T1000 (cell line): ENCODE measurements around the gene JPT2.
"Not testable (repeated sequence)": the region's sequence is repeated elsewhere in the genome, so short reads cannot be mapped to it uniquely, and the experiment has no call there.

Source experiments
- DNase-seq: peaks from one replicate; lab custom pipeline; 2025; ENCODE audit warnings: mixed read lengths; lab: John Stamatoyannopoulos, UW

JPT2 gene

DNA sequence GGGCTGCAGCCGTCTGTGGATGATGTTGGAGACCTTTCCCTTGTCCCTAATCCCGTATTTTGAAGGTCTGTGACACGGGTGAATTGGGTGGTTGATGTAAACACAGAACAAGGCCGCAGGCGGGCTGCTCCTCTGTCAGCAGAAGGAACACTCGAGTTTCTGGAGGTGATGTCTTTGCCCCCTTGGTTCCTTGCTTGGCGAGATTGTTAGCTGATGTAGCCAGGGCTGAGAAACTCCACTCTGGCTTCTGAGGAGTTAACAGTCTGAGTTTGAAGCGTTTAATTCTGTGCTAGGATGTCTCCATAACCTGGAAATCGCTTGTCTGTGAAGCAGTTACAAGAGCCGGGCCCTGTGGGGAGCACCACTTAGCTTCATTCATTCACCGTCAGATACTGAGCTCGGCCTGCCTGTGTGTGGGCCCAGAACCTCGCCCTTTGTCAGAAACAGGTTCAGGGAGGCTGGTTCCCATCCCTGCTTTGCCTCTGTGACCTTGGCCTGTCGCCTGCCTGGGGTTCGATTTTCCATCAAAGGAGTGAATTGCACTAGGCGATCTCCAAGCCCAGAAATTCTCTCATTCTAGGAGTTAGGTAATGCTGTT lies 29.2 kb downstream of the JPT2 start:
- DNase-seq, result no peak

DNA sequence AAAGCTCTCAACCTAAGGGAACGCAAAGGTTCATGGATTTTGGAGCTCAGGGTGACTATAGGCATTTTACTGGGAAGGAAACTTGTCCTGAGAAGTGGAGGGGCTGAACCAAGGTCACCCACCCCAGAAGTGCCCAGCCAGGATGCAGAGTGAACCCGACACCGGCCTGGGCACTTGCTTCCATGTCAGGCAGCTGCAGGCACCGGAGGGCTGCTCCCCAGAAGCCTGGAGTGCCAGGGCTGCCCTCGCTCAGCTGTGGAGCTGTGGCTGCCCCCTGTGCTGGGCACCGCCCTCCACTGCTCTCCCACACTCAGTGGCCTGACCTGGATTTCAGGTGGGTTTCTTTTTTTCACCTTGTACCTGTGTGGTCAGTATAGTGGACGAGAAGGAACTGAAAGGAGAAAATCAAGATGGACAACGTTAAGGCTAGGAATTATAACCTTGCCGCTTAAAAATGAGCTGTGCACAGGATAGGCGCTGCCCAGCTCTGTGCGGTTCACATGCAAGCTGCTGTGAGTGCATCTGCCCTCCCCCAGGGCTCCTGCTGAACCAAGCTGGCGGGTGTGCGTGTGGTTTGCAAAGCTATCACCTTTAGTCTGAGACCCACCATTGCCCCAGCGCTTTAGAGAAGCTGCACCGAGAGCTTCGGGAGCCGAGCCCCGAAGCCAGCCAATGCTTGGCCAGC lies 30.1 kb downstream of the JPT2 start:
- DNase-seq, result no peak

DNA sequence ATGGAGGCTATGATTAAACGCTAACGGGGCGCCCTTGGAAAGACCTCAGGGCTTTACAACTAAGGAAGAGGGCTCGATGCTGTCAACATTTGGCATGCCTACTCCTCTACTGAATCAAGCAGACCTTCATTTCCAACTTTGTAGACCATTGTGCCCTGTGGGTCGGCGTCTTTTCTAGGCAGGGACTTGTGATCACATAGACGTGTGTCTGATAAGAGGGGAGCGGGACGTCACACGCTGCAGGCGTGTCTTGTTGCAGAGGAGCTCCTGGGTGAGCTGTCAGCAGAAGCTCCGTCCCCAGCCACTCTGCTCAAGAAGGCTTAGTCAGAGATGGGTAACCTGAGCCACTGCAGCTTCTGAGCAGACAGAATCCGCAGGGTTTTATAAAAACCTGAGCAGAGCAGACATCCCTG lies 30.7 kb downstream of the JPT2 start:
- DNase-seq, result peak; percentile 49

DNA sequence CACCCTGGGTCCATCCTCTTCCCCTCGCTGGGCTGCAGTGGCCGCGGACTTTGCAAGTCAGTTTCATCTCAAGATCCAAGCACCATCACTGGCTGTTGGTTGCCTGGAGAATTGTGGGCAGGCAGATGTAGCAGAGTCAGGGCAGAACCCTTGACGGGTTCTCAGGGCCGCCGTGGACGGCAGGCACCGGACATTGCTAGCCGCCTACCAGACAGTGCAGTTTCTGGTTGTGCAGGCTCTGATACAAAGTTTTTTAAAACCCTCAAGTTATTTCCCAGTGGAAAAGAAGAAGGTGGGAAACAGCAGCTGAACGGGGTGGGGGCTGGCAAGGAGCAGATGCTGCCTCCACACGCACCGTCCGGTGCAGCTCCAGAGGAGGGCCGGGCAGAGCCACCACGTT lies 31.3 kb downstream of the JPT2 start:
- DNase-seq, result no peak

DNA sequence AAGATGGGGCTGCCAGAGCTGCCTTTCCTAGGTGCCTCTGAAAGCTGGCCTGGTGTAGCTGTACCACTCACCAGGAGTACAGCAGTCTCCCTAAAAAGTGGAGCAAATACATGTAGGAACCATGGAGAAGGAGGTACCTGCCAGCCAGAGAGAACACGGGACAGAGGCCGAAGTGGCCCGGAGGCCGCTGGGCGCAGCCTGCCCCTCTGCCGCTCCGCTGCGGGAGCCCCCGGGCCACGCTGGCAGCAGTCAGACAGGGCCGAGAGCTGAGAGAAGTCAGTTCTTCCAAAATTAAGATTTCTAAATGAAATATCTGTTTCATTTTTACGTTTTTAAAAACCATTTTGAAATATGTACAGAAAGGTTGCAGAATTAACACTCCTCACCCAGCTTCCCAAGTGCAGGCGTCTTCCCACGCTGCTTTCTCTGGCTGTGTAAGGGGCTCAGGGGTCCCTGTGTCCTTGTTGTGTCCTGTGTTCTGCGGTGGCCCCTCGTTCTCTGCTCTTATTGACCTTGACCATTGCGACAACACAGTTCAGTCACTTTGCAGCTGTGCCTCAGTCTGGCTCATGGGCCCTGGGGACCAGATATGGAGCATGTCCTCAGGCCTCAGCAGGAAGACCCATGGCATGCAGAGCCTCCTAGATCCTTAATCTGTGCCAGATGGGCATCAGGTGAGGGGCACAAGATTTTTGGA lies 32.9 kb downstream of the JPT2 start:
- no peak for DNase-seq

DNA sequence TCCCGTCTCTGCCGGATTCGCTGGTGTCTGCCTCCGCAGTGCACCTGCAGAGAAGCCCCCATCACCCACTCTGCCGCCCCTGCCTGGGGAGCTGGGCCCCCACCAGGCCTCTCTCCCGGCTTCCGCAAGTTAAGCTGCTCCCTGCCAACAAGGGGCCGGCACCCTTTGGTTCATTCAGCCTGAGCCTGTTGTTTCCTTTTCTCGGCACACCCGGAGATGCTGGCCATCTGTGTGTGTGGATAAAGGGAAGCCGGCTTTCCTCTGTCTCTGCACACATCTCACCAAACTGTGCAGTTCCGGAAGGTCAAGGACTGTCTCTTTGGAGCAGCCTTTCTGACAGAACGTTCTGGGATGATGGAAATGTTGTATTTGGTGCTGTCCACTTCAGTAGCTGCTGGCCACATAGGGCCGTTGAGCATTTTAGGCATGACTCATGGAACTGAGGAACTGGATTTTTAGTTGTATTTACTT lies 34.7 kb downstream of the JPT2 start:
- no peak for DNase-seq

DNA sequence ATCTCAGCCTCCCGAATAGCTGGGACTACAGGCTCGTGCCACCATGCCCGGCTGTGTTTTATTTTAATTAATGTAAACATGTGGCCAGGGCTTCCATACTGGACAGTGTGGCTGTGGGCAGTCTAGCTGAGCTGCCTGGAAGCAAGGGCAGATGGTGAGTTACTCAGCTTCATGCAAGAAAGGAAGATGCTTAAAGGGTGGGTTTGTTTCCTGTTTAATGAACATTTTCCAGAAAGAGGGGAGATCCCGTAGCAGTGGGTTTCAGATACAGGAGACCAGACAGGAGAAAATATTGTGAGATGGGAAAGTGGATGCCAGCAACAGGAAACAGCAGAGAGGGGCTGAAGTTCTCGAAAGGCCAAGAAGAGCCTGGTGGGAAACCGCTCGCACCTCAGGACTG lies 35.3 kb downstream of the JPT2 start:
- DNase-seq, result no peak

DNA sequence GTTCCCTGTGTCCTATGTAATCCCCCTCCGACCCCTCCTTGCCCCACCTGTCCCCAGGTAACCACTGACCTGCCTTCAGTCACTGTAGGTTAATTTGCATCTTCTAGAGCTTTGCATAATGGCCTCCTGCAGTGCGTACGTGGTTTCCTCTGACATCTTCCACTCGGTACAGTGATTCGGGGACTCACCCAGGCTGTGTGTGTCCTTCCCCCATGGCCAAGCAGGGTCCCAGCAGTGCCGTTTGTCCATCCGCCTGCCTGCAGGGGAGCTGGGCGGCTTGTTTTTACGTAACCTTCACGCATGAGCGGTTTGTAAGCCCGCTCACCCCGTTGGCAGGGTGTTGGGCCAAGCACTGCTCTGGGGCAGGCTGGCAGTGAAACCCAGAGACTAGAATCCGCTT lies 35.9 kb downstream of the JPT2 start:
- DNase-seq, result no peak

DNA sequence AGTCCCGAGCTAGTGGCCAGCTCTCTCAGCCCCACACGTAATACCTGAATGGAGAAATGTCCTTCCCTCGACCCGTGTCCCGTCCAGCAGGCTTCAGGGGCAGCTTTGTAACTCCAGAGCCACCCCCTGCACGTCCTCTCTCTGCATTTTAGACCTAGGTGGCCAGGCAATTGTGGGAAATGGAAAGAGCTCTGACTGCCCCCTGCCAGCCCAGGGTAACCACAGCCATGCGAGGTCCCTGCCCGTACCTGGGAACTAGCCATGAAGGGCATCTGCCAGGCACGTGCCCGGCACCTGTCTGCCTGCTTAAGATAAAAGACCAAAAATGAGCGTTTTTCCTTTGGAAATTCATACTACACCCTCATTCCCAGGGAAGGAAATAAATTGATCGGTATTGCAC lies 37.1 kb downstream of the JPT2 start:
- DNase-seq, result no peak

DNA sequence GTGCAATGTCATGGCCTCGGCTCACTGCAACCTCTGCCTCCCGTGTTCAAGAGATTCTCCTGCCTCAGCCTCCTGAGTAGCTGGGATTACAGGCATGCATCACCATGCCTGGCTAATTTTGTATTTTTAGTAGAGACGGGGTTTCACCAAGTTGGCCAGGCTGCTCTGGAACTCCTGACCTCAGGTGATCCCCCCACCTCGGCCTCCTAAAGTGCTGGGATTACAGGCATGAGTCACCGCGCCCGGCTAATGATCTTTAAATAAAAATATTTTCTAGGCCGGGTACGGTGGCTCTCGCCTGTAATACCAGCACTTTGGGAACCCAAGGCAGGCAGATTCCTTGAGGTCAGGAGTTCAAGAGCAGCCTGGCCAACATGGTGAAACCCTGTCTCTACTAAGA lies 40.2 kb downstream of the JPT2 start:
- not testable (repeated sequence) for DNase-seq

DNA sequence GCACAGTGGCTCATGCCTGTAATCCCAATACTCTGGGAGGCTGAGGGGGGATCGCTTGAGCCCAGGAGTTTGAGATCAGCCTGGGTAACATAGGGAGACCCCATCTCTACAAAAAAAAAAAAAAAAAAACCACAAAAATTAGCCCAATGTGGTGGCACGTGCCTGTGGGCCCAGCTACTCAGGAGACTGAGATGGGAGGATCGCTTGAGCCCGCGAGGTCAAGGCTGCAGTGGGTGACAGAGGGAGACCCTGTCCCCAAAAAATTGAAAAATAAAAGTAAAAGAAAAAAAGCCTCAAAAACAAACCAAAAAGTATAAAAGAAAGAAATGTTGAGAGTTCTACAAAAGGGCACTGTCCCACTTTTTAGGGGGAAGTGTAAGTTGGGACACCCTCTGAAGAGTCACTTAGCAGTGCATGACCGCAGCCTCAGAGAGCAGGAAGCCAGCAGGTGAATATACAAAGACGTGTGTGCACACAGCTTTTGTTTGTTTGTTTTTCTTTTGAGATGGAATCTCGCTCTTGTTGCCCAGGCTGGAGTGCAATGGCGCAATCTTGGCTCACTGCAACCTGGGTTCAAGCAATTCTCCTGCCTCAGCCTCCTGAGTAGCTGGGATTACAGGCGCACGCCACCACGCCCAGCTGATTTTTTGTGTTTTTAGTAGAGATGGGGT lies 41.6 kb downstream of the JPT2 start:
- DNase-seq, result not testable (repeated sequence)

DNA sequence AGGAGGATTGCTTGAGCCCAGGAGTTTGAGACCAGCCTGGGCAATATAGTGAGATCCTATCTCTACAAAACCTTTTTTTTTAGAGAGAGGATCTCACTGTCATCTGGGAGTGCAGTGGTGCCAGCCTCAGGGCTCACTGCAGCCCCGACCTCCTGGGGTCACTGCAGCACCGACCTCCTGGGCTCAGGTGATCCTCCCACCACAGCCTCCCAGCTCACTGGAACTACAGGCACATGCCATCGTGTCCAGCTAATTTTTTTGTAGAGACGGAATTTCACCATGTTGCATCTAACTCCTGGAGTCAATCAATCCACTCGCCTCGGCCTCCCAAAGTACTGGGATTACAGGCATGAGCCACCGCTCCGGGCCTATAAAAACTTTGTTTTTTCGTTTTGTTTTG lies 43.3 kb downstream of the JPT2 start:
- no peak for DNase-seq

DNA sequence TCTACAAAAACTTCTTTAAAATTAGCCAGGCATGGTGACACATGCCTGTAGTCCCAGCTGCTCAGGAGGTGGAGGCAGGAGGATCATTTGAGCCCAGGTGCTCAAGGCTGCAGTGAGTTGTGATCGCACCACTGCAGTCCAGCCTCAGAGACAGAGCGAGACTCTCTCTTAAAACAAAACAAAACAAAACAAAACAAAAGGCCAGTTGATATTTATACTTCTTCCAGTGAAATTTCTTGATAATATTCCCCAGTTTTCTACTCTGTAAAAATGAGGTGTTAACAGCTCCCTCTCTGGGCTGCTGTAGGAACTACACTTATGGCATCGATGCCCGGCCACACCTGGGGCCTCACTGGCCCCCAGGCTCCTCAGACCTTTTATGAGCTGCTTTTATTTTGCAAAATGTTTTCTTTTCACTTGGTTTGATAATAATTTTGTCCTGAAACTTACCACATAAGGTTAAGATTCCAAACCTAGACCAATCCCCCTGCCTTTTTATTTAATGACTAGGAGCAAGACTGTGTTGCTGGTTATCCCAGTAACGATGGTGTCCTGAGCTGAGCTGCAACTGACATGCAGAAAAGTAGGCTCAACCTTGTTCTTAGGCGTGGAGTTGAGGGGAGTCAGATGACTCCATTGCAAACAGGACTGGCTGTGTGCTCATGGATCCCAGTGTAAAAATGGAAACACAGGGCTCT lies 45.5 kb downstream of the JPT2 start:
- no peak for DNase-seq

DNA sequence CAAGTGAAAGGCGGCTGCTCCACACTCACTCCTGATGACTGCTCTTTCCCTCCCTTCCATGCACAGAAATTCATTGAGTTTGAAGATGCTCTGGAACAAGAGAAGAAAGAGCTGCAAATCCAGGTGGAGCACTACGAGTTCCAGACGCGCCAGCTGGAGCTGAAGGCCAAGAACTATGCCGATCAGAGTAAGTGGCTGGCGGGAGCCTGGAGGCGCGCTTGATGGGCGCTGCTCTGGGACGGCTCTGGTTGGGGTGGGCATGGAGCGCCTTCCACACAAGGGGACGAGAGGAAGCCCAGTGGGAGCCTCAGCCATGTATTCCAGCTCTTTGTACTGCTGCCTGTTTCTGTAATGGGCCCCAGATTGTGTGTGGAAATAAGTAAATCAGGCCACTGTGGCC lies 46.4 kb downstream of the JPT2 start:
- DNase-seq, result no peak

DNA sequence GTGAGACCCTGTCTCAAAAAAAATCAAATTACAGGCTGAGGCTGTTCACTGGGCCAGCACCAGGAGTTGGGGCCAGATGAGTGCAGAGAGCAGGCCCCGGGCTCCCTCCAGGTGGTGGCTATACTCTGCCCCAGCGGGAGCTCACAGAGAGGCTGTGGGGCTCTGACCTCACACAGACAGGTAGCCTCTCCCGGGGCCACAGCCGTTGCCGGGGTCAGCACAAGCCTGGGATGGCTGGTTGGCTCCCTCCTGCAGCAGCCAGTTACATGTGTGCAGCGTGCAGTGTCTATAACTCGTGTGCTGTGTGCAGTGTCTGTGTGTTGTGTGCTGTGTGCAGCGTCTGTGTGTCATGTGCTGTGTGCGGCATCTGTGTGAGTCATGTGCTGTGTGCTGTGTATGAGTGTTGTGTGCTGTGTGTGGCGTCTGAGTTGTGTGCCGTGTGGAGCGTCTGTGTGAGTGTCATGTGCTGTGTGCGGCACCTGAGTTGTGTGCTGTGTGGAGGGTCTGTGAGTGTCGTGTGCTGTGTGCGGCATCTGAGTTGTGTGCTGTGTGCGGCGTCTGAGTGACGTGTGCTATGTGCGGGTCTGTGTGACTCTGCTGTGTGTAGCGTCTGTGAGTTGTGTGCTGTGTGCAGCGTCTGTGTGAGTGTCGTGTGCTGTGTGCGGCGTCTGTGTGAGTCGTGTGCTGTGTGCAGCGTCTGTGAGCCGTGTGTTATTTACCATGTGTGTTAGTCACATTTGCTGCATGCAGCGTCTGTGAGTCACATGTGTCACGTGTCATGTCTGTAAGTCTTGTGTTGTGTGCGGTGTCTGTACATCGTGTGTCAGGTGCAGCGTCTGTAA lies 48.8 kb downstream of the JPT2 start:
- no peak for DNase-seq

DNA sequence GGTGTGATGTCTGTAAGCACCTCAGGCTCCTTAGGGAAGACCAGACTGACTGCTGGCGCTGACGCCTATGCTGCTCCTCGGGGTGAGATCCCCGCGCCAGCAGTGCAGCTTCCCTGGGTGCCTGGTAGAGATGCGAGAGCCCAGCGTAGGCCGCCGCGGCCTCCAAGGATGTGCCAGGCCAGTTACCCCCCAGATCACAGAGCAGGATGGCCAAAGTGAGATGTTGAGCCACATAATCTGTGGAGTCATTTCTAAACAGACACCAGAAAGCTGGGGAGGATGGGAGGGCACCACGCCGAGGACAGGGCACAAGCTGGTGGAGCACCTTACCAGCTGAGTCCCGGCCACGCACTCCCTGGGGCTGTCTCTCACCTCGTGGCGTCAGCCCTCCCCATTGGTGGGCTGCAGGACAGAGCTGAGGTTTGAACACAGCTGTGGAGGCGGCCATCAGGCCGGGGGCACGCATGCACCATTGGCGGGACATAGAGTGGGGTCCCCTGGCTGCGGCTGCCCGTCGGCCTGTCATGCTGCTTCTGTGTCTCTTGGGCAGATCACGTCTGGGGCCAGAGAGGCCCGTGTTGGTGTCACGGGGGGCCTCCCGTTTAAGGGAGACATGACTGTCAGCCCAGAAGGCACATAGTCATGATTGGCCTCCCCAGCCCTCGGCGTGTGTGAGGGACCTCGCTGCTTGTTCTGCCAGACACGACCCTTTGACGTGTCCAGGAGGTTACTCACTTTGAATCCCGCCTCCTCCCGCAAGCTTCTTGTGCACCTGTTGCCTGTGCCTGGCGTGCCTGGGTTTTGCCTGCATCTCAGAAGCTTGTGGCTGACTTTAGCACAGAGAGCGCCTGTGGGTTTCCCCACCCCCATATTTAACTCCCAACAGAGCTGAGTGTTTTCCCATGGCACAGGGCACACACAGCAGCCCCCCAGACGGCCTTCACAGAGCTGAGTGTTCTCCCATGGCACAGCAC lies 49.9 kb downstream of the JPT2 start:
- no peak for DNase-seq

DNA sequence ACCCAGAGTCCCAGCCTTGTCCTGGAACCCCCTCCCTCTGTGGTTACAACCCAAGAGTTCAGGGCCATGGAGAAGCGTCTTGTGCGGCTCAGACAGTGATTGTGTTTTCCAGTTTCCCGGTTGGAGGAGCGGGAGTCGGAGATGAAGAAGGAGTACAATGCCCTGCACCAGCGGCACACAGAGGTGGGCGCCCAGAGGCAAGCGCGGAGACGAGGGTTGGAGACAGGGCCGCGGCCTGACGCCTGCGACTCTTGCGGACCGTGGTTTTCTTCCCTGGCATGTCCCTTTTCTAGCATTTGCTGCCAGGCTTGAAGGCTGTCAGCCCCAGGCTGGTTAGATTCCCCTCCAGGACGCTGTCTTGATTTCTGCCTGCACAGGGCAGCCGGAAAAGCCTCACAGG lies 50.9 kb downstream of the JPT2 start:
- no peak for DNase-seq

DNA sequence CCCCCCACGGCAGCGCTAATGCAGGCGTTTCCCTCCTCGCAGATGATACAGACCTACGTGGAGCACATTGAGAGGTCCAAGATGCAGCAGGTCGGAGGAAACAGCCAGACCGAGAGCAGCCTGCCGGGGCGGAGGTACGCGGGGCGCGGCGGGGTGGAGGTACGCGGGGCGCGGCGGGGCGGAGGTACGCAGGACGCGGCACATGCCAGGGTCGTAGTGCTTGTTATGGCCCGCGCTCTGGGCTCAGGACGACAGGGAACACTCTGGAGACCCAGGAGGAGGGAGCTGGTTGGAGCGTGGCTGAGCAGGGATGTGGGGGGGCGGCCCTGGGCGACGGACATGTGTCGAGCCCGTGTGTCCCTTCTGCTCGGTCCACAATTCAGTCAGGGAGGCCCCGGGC lies 51.4 kb downstream of the JPT2 start:
- DNase-seq, result no peak

DNA sequence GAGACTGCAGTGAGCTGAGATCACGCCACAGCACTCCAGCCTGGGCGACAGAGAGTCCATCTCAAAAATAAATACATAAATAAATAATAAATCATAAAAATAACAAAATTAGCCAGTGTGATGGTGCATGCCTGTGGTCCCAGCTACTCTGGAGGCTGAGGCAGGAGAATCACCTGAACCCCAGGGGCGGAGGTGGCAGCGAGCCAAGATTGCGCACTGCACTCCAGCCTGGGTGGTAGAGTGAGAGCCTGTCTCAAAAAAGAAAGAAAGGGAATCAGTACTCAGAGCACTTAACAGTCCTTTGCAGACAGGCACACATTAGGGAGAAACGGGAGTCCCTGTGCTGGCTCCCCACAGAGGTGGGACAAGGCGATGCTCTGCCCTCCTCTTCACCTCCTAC lies 53.0 kb downstream of the JPT2 start:
- no peak for DNase-seq

DNA sequence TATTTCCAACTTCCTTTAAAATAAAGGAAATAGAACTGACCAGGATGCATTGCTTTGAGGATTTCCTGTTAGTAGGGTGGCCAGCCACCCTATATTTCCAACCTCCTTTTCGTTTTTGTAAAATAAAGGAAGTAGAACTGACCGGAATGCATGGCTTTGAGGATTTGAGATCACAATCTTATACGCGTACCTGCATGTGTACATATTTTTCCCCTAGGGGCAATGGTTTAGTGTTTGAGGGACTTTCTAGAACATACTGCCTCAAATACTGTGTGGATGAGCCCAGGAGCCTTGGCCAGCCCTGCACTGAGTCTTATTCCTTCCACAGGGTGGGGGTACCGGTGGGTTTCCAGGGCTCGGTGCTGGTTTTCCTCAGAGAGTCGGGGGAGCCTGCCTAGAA lies 53.5 kb downstream of the JPT2 start:
- no peak for DNase-seq
